HEK293 (cell line): ENCODE measurements around the gene NTRK3.

Source experiments
- CTCF ChIA-PET: fragments of 350-600 bp; formaldehyde crosslinking; extraction: SDS; loops from one replicate; lab custom pipeline; 2021; ENCODE audit warnings: antibody characterized with exemption; lab: Yijun Ruan, JAX
- POLR2A ChIA-PET: fragments of 300-600 bp; formaldehyde crosslinking; extraction: SDS; loops from one replicate; lab custom pipeline; 2020; ENCODE audit warnings: antibody characterized with exemption, inconsistent platforms; lab: Yijun Ruan, JAX
- H3K27ac ChIP-seq: fragments of 200-500 bp; sonication (Bioruptor generic); 2 replicates; pipeline ENCODE4 v1.5.1; 2014; ENCODE audit warnings: low read depth, low read length, control low read depth, inconsistent platforms; ENCODE audit errors: extremely low read depth
- H3K36me3 ChIP-seq, 2 experiments: fragments of 200-500 bp in 1 of 2; sonication (Bioruptor generic) in 1 of 2; 1 replicate in 1 of 2; 2 replicates in 1 of 2; pipeline ENCODE4 v1.5.1; 2014 to 2017; ENCODE audit warnings: inconsistent platforms in 2 of 2, low read length in 2 of 2; ENCODE audit not compliant: control insufficient read depth in 2 of 2, insufficient read depth in 1 of 2
- H3K4me1 ChIP-seq: fragments of 200-500 bp; sonication (Bioruptor generic); 2 replicates; pipeline ENCODE4 v1.5.1; 2014; ENCODE audit warnings: mild to moderate bottlenecking, low read length, inconsistent platforms; ENCODE audit not compliant: control insufficient read depth, insufficient read depth
- H3K4me3 ChIP-seq: 2 replicates; pipeline ENCODE4 v1.5.1; 2011; ENCODE audit warnings: low read depth, mild to moderate bottlenecking, control low read depth, low read length, moderate library complexity
- H3K9me3 ChIP-seq: fragments of 200-500 bp; sonication (Bioruptor generic); 2 replicates; pipeline ENCODE4 v1.5.1; 2014; ENCODE audit warnings: low read depth, low read length, inconsistent platforms; ENCODE audit not compliant: control insufficient read depth, insufficient read depth
- BCL11A ChIP-seq: fragments of 450-650 bp; formaldehyde crosslinking; IDR thresholded peaks from 2 replicates; pipeline ENCODE4 v1.5.1; 2016; ENCODE audit warnings: low read depth, missing biosample characterization, missing genetic modification characterization
- EGR2 ChIP-seq: fragments of 450-650 bp; formaldehyde crosslinking; IDR thresholded peaks from 2 replicates; pipeline ENCODE4 v1.5.1; 2016; ENCODE audit warnings: low read depth, missing biosample characterization, missing genetic modification characterization
- GLI2 ChIP-seq: fragments of 450-650 bp; formaldehyde crosslinking; IDR thresholded peaks from 2 replicates; pipeline ENCODE4; 2017; ENCODE audit warnings: missing biosample characterization, missing genetic modification characterization, low read depth, borderline replicate concordance
- GLI4 ChIP-seq: fragments of 450-650 bp; formaldehyde crosslinking; IDR thresholded peaks from 2 replicates; pipeline ENCODE4 v1.5.1; 2016; ENCODE audit warnings: missing biosample characterization, missing genetic modification characterization
- GLIS1 ChIP-seq: fragments of 450-650 bp; formaldehyde crosslinking; IDR thresholded peaks from 2 replicates; pipeline ENCODE4 v1.5.1; 2016; ENCODE audit warnings: missing biosample characterization, missing genetic modification characterization
- PRDM1 ChIP-seq: fragments of 450-650 bp; formaldehyde crosslinking; IDR thresholded peaks from 2 replicates; pipeline ENCODE4; 2016; ENCODE audit warnings: missing biosample characterization, missing genetic modification characterization
- REPIN1 ChIP-seq: fragments of 450-650 bp; formaldehyde crosslinking; IDR thresholded peaks from 2 replicates; pipeline ENCODE4 v1.5.1; 2017; ENCODE audit warnings: missing biosample characterization, missing genetic modification characterization, low read depth
- TCF7L2 ChIP-seq: IDR thresholded peaks from 2 replicates; pipeline ENCODE4 v1.6.1; 2011; ENCODE audit warnings: low read depth, mild to moderate bottlenecking, inconsistent platforms, low read length, moderate library complexity, borderline replicate concordance
- YY1 ChIP-seq: fragments of 450-650 bp; formaldehyde crosslinking; IDR thresholded peaks from 2 replicates; pipeline ENCODE4 v1.5.1; 2018; ENCODE audit warnings: missing biosample characterization, missing genetic modification characterization
- ZBTB1 ChIP-seq: fragments of 450-650 bp; formaldehyde crosslinking; IDR thresholded peaks from 2 replicates; pipeline ENCODE4 v1.5.1; 2016; ENCODE audit warnings: missing biosample characterization, missing genetic modification characterization
- ZBTB8A ChIP-seq: fragments of 450-650 bp; formaldehyde crosslinking; IDR thresholded peaks from 2 replicates; pipeline ENCODE4 v1.5.1; 2016; ENCODE audit warnings: missing biosample characterization, missing genetic modification characterization
- ZNF133 ChIP-seq: fragments of 450-650 bp; formaldehyde crosslinking; IDR thresholded peaks from 2 replicates; pipeline ENCODE4 v1.5.1; 2016; ENCODE audit warnings: missing biosample characterization, missing genetic modification characterization
- ZNF140 ChIP-seq: fragments of 450-650 bp; formaldehyde crosslinking; IDR thresholded peaks from 2 replicates; pipeline ENCODE4 v1.5.1; 2016; ENCODE audit warnings: missing biosample characterization, missing genetic modification characterization
- ZNF24 ChIP-seq: fragments of 450-650 bp; formaldehyde crosslinking; IDR thresholded peaks from 2 replicates; pipeline ENCODE4 v1.5.1; 2016; ENCODE audit warnings: missing biosample characterization, missing genetic modification characterization
- ZNF266 ChIP-seq: fragments of 450-650 bp; formaldehyde crosslinking; IDR thresholded peaks from 2 replicates; pipeline ENCODE4 v1.5.1; 2016; ENCODE audit warnings: missing biosample characterization, missing genetic modification characterization, low read depth
- ZNF37A ChIP-seq: fragments of 450-650 bp; IDR thresholded peaks from 2 replicates; pipeline ENCODE4 v1.5.1; 2018; ENCODE audit warnings: missing biosample characterization, missing genetic modification characterization
- ZNF426 ChIP-seq: fragments of 450-650 bp; formaldehyde crosslinking; IDR thresholded peaks from 2 replicates; pipeline ENCODE4 v1.5.1; 2017; ENCODE audit warnings: missing biosample characterization, missing genetic modification characterization, mild to moderate bottlenecking, inconsistent platforms, moderate library complexity
- ZNF473 ChIP-seq: fragments of 450-650 bp; formaldehyde crosslinking; IDR thresholded peaks from 2 replicates; pipeline ENCODE4 v1.5.1; 2017; ENCODE audit warnings: missing biosample characterization, missing genetic modification characterization
- ZNF501 ChIP-seq: fragments of 450-650 bp; formaldehyde crosslinking; IDR thresholded peaks from 2 replicates; pipeline ENCODE4 v1.5.1; 2016; ENCODE audit warnings: missing biosample characterization, missing genetic modification characterization
- ZNF529 ChIP-seq: fragments of 450-650 bp; formaldehyde crosslinking; IDR thresholded peaks from 2 replicates; pipeline ENCODE4 v1.5.1; 2017; ENCODE audit warnings: missing genetic modification characterization, missing biosample characterization; ENCODE audit not compliant: insufficient replicate concordance
- ZNF549 ChIP-seq: fragments of 450-650 bp; IDR thresholded peaks from 2 replicates; pipeline ENCODE4 v1.5.1; 2018; ENCODE audit warnings: missing biosample characterization, missing genetic modification characterization, mild to moderate bottlenecking, inconsistent platforms, moderate library complexity
- ZNF654 ChIP-seq: fragments of 450-650 bp; formaldehyde crosslinking; IDR thresholded peaks from 2 replicates; pipeline ENCODE4 v1.5.1; 2016; ENCODE audit warnings: low read depth, missing biosample characterization, missing genetic modification characterization
- ZNF707 ChIP-seq: fragments of 450-650 bp; formaldehyde crosslinking; IDR thresholded peaks from 2 replicates; pipeline ENCODE4 v1.5.1; 2016; ENCODE audit warnings: missing biosample characterization, missing genetic modification characterization
- ZXDB ChIP-seq: fragments of 450-650 bp; formaldehyde crosslinking; IDR thresholded peaks from 2 replicates; pipeline ENCODE4 v1.5.1; 2016; ENCODE audit warnings: missing biosample characterization, missing genetic modification characterization
- TF ChIP-seq, protein P1 (sequence below): fragments of 450-650 bp; formaldehyde crosslinking; IDR thresholded peaks from 2 replicates; pipeline ENCODE4 v1.5.1; 2016; ENCODE audit warnings: missing biosample characterization, missing genetic modification characterization, borderline replicate concordance
- TF ChIP-seq, protein P2 (sequence below): fragments of 450-650 bp; formaldehyde crosslinking; IDR thresholded peaks from 2 replicates; pipeline ENCODE4 v1.5.1; 2016; ENCODE audit warnings: missing biosample characterization, missing genetic modification characterization

NTRK3 gene

DNA sequence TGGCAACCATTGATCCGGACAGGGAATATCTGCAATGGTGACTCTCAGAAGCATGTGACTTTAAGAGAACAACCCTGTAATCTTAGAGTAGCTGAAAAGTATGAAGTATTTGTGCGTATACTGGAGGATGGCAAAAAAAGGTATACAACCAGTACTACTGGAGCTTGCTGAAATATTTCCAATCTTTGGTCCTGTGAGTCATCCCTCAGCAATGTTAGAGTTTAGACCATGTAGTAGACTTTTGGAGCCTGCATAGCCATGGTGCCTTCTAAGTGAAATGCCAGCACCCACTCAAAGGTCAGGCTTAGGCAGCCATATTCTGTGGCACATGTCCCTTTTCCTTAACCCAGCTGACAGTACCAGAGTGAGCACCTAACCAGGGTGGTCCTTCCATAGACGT is 429.4 kb downstream of the NTRK3 start:
- Histone ChIP-seq H3K9me3 (no peaks in the 10 kb centered on the region), H3K4me1 (no peaks in the 10 kb centered on the region), H3K36me3 (no peaks in the 10 kb centered on the region), H3K27ac (no peak overlapping the region), H3K4me3 (no peak overlapping the region)
- ChIA-PET POLR2A (no interaction called here), CTCF (interaction anchor here (0.6 kb wide), 2 partner anchors 98 to 421 kb away, joined by 3 read pairs; no protein-coding TSS in a partner anchor)
- TF ChIP-seq ZNF37A (tag by site-specific recombination) (no peak), TCF7L2 (no peak), ZNF24 (tag by site-specific recombination) (no peak), GLI2 (tag by site-specific recombination) (no peak), EGR2 (tag by site-specific recombination) (no peak), ZNF707 (tag by site-specific recombination) (no peak), BCL11A (tag by site-specific recombination) (no peak), ZNF501 (tag by site-specific recombination) (no peak), GLI4 (tag by site-specific recombination) (no peak), ZNF549 (tag by site-specific recombination) (no peak), ZNF140 (no peak), YY1 (tag by site-specific recombination) (no peak), ZBTB1 (tag by site-specific recombination) (no peak), GLIS1 (tag by site-specific recombination) (no peak), ZNF529 (tag by site-specific recombination) (no peak), ZNF133 (tag by site-specific recombination) (no peak), ZNF266 (tag by site-specific recombination) (no peak), PRDM1 (tag by site-specific recombination) (no peak), ZNF426 (no peak)
- TF ChIP-seq, protein P1, sequence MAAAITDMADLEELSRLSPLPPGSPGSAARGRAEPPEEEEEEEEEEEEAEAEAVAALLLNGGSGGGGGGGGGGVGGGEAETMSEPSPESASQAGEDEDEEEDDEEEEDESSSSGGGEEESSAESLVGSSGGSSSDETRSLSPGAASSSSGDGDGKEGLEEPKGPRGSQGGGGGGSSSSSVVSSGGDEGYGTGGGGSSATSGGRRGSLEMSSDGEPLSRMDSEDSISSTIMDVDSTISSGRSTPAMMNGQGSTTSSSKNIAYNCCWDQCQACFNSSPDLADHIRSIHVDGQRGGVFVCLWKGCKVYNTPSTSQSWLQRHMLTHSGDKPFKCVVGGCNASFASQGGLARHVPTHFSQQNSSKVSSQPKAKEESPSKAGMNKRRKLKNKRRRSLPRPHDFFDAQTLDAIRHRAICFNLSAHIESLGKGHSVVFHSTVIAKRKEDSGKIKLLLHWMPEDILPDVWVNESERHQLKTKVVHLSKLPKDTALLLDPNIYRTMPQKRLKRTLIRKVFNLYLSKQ (tag by site-specific recombination), result no peak

DNA sequence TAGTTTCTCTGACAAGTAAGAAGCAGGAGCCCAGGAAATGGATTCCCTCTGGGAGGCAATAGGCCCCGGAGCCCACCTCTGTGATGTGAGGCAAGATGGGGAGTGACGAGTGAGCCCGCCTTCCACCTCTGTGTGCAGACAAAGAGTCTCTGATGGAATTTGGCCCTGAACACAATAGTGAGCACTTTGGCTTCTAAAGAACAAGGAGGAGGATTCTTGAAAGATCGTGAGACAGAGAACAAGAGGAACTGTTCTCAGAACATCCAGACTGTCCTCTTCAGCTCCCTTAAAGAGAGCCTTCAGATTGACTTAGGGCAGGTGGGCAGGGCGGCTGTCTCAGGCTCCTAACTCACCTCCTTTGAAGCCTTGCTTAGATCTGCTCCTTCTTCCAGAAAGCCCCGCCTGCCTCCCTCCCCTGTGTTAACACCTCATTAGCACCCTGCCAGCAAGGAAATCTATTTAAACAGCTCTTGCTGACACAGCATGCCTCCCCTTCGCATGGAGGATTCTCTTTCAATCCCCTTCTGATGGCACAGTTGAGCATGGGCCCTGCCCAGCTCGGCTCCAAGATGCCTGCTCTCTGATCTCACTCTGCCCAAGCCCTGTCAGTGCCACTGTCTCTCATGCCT is 430.3 kb downstream of the NTRK3 start:
- H3K36me3 ChIP-seq, result no peaks in the 10 kb centered on the region
- TF ChIP-seq, protein P2, sequence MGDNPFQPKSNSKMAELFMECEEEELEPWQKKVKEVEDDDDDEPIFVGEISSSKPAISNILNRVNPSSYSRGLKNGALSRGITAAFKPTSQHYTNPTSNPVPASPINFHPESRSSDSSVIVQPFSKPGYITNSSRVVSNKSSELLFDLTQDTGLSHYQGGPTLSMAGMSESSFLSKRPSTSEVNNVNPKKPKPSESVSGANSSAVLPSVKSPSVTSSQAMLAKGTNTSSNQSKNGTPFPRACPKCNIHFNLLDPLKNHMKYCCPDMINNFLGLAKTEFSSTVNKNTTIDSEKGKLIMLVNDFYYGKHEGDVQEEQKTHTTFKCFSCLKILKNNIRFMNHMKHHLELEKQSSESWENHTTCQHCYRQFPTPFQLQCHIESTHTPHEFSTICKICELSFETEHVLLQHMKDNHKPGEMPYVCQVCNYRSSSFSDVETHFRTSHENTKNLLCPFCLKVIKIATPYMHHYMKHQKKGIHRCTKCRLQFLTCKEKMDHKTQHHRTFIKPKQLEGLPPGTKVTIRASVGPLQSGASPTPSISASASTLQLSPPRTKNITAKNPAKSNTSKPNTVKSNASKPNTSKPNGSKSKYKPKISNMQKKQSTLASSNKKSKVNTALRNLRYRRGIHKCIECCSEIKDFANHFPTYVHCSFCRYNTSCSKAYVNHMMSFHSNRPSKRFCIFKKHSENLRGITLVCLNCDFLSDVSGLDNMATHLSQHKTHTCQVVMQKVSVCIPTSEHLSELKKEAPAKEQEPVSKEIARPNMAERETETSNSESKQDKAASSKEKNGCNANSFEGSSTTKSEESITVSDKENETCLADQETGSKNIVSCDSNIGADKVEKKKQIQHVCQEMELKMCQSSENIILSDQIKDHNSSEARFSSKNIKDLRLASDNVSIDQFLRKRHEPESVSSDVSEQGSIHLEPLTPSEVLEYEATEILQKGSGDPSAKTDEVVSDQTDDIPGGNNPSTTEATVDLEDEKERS (tag by site-specific recombination), result no peak
- no peak for TF ChIP-seq ZNF473 (tag by site-specific recombination)
- TF ChIP-seq ZNF654, result no peak
- TF ChIP-seq REPIN1 (tag by site-specific recombination), result no peak
- TF ChIP-seq ZBTB8A (tag by site-specific recombination), result no peak
- TF ChIP-seq ZXDB (tag by site-specific recombination), result no peak
- TF ChIP-seq, all 188 proteins: peak for 0
- ChIA-PET CTCF (interaction anchor here (0.6 kb wide), 1 partner anchor 644 kb away, joined by 3 read pairs; no protein-coding TSS in a partner anchor), POLR2A (no interaction called here)
- H3K27ac ChIP-seq, result no peak overlapping the region
- H3K4me1 ChIP-seq, result no peaks in the 10 kb centered on the region
- no peaks in the 10 kb centered on the region for H3K9me3 ChIP-seq
- H3K4me3 ChIP-seq, result no peak overlapping the region
